Panc1 (cell line): ENCODE data around the gene FAM234B. TPM values are rescaled to one million over a fixed set of nuclear protein-coding genes. Genes with fewer than 3 reads are reported as not detected.

ENCODE experiments used
- ATAC-seq: fragments of 200-7000 bp; cut with Tn5 transposase; 2 replicates; pipeline ENCODE4 v1.9.1; 2020; ENCODE audit warnings: mild to moderate bottlenecking, moderate library complexity
- BruUV-seq: library from RNA; stranded (reverse); fragments of 400-500 nt; replicated peaks from 2 replicates; lab custom pipeline; 2021; lab: Mats Ljungman, UMichigan
- CTCF ChIA-PET: fragments of 300-600 bp; sonication (Branson Sonifier 250); formaldehyde crosslinking; loops from one replicate; lab custom pipeline; 2022; ENCODE audit warnings: antibody characterized with exemption; lab: Charles Lee
- POLR2A ChIA-PET: fragments of 300-600 bp; sonication (Branson Sonifier 250); formaldehyde crosslinking; loops from one replicate; lab custom pipeline; 2022; ENCODE audit warnings: antibody characterized with exemption; lab: Charles Lee
- DNase-seq: peaks from one replicate; pipeline ENCODE4 v3.0.0-alpha.2; 2010; ENCODE audit warnings: low read depth, low spot score
- H3K27ac ChIP-seq: 2 replicates; pipeline ENCODE4 v1.5.1; 2011; ENCODE audit warnings: mild to moderate bottlenecking, low read length, inconsistent platforms
- H3K27me3 ChIP-seq: fragments of 200-500 bp; sonication (Bioruptor generic); 2 replicates; pipeline ENCODE4 v1.6.0; 2014; ENCODE audit warnings: low read length, inconsistent platforms; ENCODE audit not compliant: control insufficient read depth, insufficient read depth
- H3K36me3 ChIP-seq: fragments of 200-500 bp; sonication (Bioruptor generic); 2 replicates; pipeline ENCODE4 v1.5.1; 2014; ENCODE audit warnings: inconsistent platforms, mild to moderate bottlenecking, low read length, moderate library complexity; ENCODE audit not compliant: control insufficient read depth, insufficient read depth
- H3K4me1 ChIP-seq: 2 replicates; pipeline ENCODE4 v1.5.1; 2011; ENCODE audit warnings: inconsistent platforms, mild to moderate bottlenecking, low read length, moderate library complexity; ENCODE audit not compliant: control insufficient read depth, insufficient read depth
- H3K4me3 ChIP-seq, 2 experiments: 2 replicates each; pipeline ENCODE4 v1.5.1; 2011 to 2012; ENCODE audit warnings: low read depth in 2 of 2, low read length in 2 of 2, mild to moderate bottlenecking in 2 of 2, inconsistent platforms in 1 of 2, moderate library complexity in 1 of 2
- H3K9me3 ChIP-seq: fragments of 200-500 bp; sonication (Bioruptor generic); 2 replicates; pipeline ENCODE4 v1.5.1; 2014; ENCODE audit warnings: low read depth, mild to moderate bottlenecking, inconsistent platforms, low read length, moderate library complexity; ENCODE audit not compliant: control insufficient read depth, insufficient read depth
- POLR2AphosphoS5 ChIP-seq: IDR thresholded peaks from 2 replicates; pipeline ENCODE4 v1.6.1; 2012; ENCODE audit warnings: mild to moderate bottlenecking, low read depth, low read length, moderate library complexity
- SIN3A ChIP-seq: IDR thresholded peaks from 2 replicates; pipeline ENCODE4 v1.6.1; 2012; ENCODE audit warnings: low read depth, mild to moderate bottlenecking, low read length, moderate library complexity, borderline replicate concordance; ENCODE audit not compliant: insufficient read depth
- TCF7L2 ChIP-seq: IDR thresholded peaks from 2 replicates; pipeline ENCODE4 v1.6.1; 2011; ENCODE audit warnings: mild to moderate bottlenecking, low read depth, low read length, inconsistent platforms
- in situ Hi-C: cut with HindIII; loops from 2 replicates; pipeline ENCODE4 v1.10.0; 2016; ENCODE audit warnings: low sequenced_read_pairs, low pct_unique_long_range_greater_than_20kb
- intact Hi-C: fragments of 100-400 bp; cut with micrococcal nuclease; formaldehyde crosslinking; loops from one replicate; pipeline ENCODE4 v1.10.0; 2022; ENCODE audit not compliant: unreplicated experiment
- total RNA-seq: library from RNA; stranded (reverse); gene quantifications from one replicate; pipeline ENCODE4 v1.2.1, GENCODE V29; 2021; ENCODE audit not compliant: unreplicated experiment
- TF ChIP-seq, protein P1 (sequence below): fragments of 450-650 bp; IDR thresholded peaks from 2 replicates; pipeline ENCODE4 v1.5.1; 2017; ENCODE audit warnings: mild to moderate bottlenecking
- TF ChIP-seq, protein P2 (sequence below), 2 experiments: IDR thresholded peaks; 2 replicates each; pipeline ENCODE4 v1.6.1; 2011 to 2012; ENCODE audit warnings: low read depth in 2 of 2, control low read depth in 1 of 2, low read length in 1 of 2, mild to moderate bottlenecking in 1 of 2, moderate library complexity in 1 of 2; ENCODE audit not compliant: insufficient read depth in 1 of 2

The FAM234B gene
- total RNA-seq, 1 experiment from 2014 or later = 5.4 TPM

DNA sequence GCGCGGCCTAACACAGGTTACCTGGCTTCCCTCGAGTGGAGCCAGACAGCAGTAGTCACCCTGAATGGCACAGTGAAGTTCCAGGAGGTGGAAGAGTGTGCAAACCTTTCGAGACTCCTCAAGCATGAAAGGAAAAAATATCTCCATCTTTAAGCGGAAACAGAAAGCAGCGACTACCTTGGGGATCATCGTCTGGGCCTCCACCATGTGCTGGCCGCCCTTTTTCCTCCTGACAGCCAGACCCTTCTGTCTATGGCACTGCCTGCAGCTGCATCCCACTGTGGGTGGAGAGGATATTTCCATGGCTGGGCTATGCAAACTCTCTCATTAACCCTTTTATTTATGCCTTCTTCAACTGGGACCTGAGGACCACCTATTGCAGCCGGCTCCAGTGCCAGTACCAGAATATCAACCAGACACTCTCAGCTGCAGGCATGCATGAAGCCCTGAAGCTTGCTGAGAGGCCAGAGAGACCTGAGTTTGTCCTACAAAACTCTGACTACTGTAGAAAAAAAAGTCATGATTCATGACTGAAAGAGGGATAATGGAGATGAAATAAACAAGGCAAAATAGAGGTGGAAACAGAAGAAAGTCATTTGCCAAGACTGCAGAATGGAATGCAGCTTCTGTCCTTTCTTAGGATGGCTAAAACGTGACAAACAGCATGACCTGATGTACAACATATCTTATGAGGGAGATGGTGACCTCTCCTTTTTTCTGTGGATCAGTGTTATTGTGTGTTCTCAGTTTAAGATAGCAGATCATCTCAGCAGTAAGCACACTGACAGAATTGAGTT, 41.7 kb upstream of the FAM234B start:
- intact Hi-C loops = no loop called here
- CTCF ChIA-PET = no interaction called here
- in situ Hi-C loops = no loop called here

DNA sequence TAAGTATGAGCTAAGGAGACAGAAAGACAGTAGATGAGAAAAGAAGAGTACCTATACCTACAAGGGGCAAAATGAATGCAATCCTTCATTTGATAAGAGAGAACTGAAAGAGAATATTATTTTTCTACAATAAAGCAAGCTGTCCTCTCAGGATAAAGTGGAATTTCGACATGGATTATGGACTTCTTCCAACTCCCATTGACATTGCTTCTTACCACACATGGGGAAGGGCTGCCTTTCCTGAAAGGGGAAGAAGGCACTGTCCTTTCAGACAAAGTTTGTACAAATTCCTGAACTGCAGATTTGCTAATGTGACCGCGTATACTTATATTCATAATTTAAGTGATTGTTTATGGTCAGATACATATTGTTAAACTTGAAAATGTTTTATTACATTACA, 39.8 kb upstream of the FAM234B start:
- DNase-seq (no peak), ATAC-seq (no peak)
- ChIA-PET POLR2A (interaction anchor here (0.6 kb wide), 1 partner anchor 64 kb away, joined by 3 read pairs; no protein-coding TSS in a partner anchor), CTCF (no interaction called here)
- TF ChIP-seq TCF7L2 (no peak), POLR2AphosphoS5 (no peak), SIN3A (no peak)
- TF ChIP-seq, protein P1, sequence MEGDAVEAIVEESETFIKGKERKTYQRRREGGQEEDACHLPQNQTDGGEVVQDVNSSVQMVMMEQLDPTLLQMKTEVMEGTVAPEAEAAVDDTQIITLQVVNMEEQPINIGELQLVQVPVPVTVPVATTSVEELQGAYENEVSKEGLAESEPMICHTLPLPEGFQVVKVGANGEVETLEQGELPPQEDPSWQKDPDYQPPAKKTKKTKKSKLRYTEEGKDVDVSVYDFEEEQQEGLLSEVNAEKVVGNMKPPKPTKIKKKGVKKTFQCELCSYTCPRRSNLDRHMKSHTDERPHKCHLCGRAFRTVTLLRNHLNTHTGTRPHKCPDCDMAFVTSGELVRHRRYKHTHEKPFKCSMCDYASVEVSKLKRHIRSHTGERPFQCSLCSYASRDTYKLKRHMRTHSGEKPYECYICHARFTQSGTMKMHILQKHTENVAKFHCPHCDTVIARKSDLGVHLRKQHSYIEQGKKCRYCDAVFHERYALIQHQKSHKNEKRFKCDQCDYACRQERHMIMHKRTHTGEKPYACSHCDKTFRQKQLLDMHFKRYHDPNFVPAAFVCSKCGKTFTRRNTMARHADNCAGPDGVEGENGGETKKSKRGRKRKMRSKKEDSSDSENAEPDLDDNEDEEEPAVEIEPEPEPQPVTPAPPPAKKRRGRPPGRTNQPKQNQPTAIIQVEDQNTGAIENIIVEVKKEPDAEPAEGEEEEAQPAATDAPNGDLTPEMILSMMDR = no peak
- TF ChIP-seq, protein P2, sequence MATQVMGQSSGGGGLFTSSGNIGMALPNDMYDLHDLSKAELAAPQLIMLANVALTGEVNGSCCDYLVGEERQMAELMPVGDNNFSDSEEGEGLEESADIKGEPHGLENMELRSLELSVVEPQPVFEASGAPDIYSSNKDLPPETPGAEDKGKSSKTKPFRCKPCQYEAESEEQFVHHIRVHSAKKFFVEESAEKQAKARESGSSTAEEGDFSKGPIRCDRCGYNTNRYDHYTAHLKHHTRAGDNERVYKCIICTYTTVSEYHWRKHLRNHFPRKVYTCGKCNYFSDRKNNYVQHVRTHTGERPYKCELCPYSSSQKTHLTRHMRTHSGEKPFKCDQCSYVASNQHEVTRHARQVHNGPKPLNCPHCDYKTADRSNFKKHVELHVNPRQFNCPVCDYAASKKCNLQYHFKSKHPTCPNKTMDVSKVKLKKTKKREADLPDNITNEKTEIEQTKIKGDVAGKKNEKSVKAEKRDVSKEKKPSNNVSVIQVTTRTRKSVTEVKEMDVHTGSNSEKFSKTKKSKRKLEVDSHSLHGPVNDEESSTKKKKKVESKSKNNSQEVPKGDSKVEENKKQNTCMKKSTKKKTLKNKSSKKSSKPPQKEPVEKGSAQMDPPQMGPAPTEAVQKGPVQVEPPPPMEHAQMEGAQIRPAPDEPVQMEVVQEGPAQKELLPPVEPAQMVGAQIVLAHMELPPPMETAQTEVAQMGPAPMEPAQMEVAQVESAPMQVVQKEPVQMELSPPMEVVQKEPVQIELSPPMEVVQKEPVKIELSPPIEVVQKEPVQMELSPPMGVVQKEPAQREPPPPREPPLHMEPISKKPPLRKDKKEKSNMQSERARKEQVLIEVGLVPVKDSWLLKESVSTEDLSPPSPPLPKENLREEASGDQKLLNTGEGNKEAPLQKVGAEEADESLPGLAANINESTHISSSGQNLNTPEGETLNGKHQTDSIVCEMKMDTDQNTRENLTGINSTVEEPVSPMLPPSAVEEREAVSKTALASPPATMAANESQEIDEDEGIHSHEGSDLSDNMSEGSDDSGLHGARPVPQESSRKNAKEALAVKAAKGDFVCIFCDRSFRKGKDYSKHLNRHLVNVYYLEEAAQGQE (IDR thresholded peaks at IDR 0.05; ENCODE audit: insufficient read depth in 1 of 2, low read depth in 2 of 2, low read length in 1 of 2) = no peak
- H3K36me3 ChIP-seq = no peaks in the 10 kb centered on the region
- intact Hi-C loops (no loop called here), in situ Hi-C loops (no loop called here)
- no peak overlapping the region for H3K4me3 ChIP-seq
- H3K4me1 ChIP-seq = no peaks in the 10 kb centered on the region
- H3K27me3 ChIP-seq = no peaks in the 10 kb centered on the region
- no peaks in the 10 kb centered on the region for H3K9me3 ChIP-seq
- BruUV-seq = no TSS peak
- no peak overlapping the region for H3K27ac ChIP-seq

More for the DNA sequence above, 41.7 kb upstream of the FAM234B start:
- ATAC-seq (no peak), DNase-seq (no peak)
- POLR2A ChIA-PET = no interaction called here
- Histone ChIP-seq H3K4me1 (no peaks in the 10 kb centered on the region; the same call in 1 of the 2 replicates), H3K9me3 (no peaks in the 10 kb centered on the region), H3K27me3 (no peaks in the 10 kb centered on the region), H3K36me3 (no peaks in the 10 kb centered on the region), H3K4me3 (no peak overlapping the region), H3K27ac (no peak overlapping the region)
- BruUV-seq = TSS peak; percentile 54
- TF ChIP-seq SIN3A = no peak
- TF ChIP-seq TCF7L2 = no peak
- TF ChIP-seq, protein P2 (IDR thresholded peaks at IDR 0.05; ENCODE audit: insufficient read depth in 1 of 2, low read depth in 2 of 2, low read length in 1 of 2) = no peak
- TF ChIP-seq, protein P1 = no peak
- no peak for TF ChIP-seq POLR2AphosphoS5
